Measurements from ENCODE around the gene DCUN1D2.

DCUN1D2 gene

DNA sequence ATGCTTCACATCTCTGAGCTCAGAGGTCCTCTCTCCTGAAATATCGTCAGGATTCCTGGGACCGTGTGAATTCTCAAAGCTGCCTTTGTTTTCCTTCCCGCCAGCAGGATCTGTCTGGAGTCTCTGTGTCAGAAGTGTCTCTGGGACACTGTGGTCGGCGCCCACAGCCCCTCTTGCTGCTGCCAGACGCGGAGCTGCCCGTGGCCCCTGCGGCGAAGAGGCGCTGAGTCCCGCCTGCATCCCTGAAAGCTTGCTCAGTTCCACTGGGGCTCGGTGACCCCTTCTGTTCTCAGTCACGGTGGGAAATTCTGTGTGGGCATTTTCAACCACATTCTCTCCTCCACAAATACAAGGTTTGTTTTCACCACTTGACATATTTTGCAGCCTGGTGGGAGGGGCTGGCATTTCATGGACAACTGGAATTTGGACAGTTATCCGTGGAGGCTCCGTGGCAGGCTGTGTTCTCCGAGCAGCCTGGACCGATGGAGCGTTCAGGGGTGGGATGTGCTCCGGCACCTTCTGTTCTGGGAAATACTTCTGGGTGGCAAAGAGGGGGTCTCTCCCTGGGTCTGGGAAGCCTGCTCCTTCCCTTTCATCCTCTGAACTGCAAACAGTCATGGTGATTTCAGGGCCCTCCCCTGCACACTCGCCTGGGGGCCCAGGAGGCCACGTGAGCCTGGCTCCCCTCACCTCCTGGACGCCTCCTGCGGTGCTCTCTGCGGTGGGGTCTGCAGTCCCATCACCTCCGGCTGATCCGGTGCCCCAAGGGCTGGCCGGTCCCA, 84.0 kb downstream of the DCUN1D2 start:
- no peak for DNase-seq
